ENCODE results near the gene PABPC3.

Gene PABPC3

GRCh38 chr13:25136880-25137787 is 41.2 kb downstream of the PABPC3 start:
- Histone ChIP-seq H3K9me3 (no peaks in the 10 kb centered on the region), H3K4me3 (no peak overlapping the region), H3K27ac (no peak overlapping the region), H3K4me1 (no peaks in the 10 kb centered on the region), H3K36me3 (no peaks in the 10 kb centered on the region), H3K27me3 (no peaks in the 10 kb centered on the region)
- intact Hi-C loops (cut with DNase I; ENCODE audit: low total_unique reads): no loop called here
- no peak for TF ChIP-seq CTCF (IDR thresholded peaks at IDR 0.05)
- no peak for DNase-seq

GRCh38 chr13:25137788-25138115 is 41.8 kb downstream of the PABPC3 start:
- Histone ChIP-seq H3K4me1 (no peaks in the 10 kb centered on the region), H3K4me3 (no peak overlapping the region), H3K36me3 (no peaks in the 10 kb centered on the region), H3K27ac (no peak overlapping the region), H3K27me3 (peaks cover 0 to 2% of the 10 kb centered on the region in 2 donors), H3K9me3 (no peaks in the 10 kb centered on the region)
- TF ChIP-seq CTCF (IDR thresholded peaks at IDR 0.05): no peak
- intact Hi-C loops (cut with DNase I; ENCODE audit: low total_unique reads): no loop called here
- DNase-seq: no peak

- no peak for TF ChIP-seq CTCF (IDR thresholded peaks at IDR 0.05)
- Histone ChIP-seq H3K27me3 (peaks cover 0 to 2% of the 10 kb centered on the region in 2 donors), H3K4me3 (no peak overlapping the region), H3K9me3 (no peaks in the 10 kb centered on the region), H3K27ac (no peak overlapping the region), H3K36me3 (no peaks in the 10 kb centered on the region), H3K4me1 (no peaks in the 10 kb centered on the region)
- intact Hi-C loops (cut with DNase I; ENCODE audit: low total_unique reads): no loop called here
- no peak for DNase-seq
Observed at GRCh38 chr13:25141042-25141441, 45.1 kb downstream of the PABPC3 start.

- H3K36me3 ChIP-seq: no peaks in the 10 kb centered on the region
- H3K9me3 ChIP-seq: no peaks in the 10 kb centered on the region
- no peak for TF ChIP-seq CTCF (IDR thresholded peaks at IDR 0.05)
- no peak for DNase-seq
- H3K27me3 ChIP-seq: peaks cover 0 to 2% of the 10 kb centered on the region in 2 donors
- no peaks in the 10 kb centered on the region for H3K4me1 ChIP-seq
- H3K4me3 ChIP-seq: no peak overlapping the region
- intact Hi-C loops (cut with DNase I; ENCODE audit: low total_unique reads): no loop called here
- H3K27ac ChIP-seq: no peak overlapping the region
Observed at GRCh38 chr13:25143706-25144105, 47.8 kb downstream of the PABPC3 start.

- no peak for DNase-seq
- no peak overlapping the region for H3K27ac ChIP-seq
- no peaks in the 10 kb centered on the region for H3K4me1 ChIP-seq
- intact Hi-C loops (cut with DNase I; ENCODE audit: low total_unique reads): no loop called here
- H3K36me3 ChIP-seq: no peaks in the 10 kb centered on the region
- H3K27me3 ChIP-seq: no peaks in the 10 kb centered on the region
- no peaks in the 10 kb centered on the region for H3K9me3 ChIP-seq
- TF ChIP-seq CTCF (IDR thresholded peaks at IDR 0.05): no peak
- H3K4me3 ChIP-seq: no peak overlapping the region
Observed at GRCh38 chr13:25147638-25148401, 51.9 kb downstream of the PABPC3 start.

Data from tibial artery (tissue), 4 donors.